Fibroblast of pulmonary artery (primary cell): ENCODE data around the gene GRIN3A.
"Not testable (repeated sequence)": the region's sequence is repeated elsewhere in the genome, so short reads cannot be mapped to it uniquely, and the experiment has no call there.

Source experiments
- DNase-seq: peaks from one replicate; pipeline ENCODE4 v3.0.0-alpha.2; 2010; ENCODE audit warnings: low read depth
- H3K4me3 ChIP-seq: replicated peaks from 2 replicates; pipeline ENCODE4 v1.5.1; 2011; ENCODE audit warnings: low read depth, mild to moderate bottlenecking, control low read depth, low read length, moderate library complexity
- CTCF ChIP-seq: IDR thresholded peaks from 2 replicates; pipeline ENCODE4 v1.5.1; 2011; ENCODE audit warnings: mild to moderate bottlenecking, control low read depth, low read length, inconsistent platforms; ENCODE audit errors: missing control alignments

Gene GRIN3A

GRCh38 chr9:101593345-101593744 is 145.1 kb downstream of the GRIN3A start:
- H3K4me3 ChIP-seq, result no peak overlapping the region
- DNase-seq, result no peak
- no peak for TF ChIP-seq CTCF

DNA sequence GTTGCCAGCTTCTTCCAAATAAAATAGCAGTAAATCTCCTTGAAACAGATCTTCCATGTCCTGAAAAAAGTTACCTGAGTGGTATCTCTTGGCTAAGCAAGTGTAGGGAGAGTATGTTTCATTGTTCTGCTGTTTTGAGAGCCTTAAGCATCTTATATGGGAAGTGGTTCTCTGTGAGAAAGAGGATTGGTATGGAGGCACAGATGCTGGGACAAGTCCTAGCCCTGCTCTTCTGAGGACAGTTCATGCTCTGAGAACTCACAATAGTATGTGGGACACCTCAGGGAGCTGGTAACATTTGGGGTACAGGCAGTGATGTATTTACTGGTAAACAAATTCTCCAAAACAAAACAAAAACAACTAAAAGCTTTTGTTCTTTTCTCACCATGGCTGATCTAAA is 145.7 kb downstream of the GRIN3A start:
- H3K4me3 ChIP-seq, result no peak overlapping the region
- no peak for TF ChIP-seq CTCF
- no peak for DNase-seq

DNA sequence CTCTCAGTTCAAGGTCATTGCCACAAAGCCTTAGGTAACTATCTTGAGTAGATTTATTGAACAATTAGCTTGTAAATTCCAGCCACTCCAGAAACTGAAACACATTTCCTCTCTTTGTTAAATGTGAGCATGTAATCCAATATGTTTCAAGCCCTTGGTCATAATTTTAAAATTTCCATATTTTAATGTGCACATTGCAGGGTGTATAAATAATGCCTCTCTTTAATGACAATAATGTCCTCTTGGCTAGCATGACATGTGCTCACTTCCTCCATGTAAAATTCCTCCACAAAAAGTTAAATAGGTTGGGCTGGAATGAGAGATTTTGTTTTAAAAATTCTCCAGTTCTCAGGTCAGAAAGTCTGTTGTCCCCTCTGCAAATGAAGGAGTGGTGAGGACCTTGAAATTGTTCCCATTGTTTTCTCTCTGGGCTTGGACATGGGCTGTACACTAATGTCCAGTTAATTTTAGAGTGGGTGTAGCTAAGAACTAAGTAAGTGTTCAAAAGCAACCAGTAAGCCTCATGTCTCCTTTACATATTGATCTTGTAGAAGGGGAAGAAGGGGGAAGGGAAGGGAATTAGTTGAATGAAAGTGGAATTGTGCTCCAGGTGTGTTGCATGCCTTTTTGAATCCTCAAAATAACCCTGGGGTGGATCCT is 146.5 kb downstream of the GRIN3A start:
- DNase-seq, result no peak
- no peak overlapping the region for H3K4me3 ChIP-seq
- no peak for TF ChIP-seq CTCF

- TF ChIP-seq CTCF, result no peak
- no peak for DNase-seq
- no peak overlapping the region for H3K4me3 ChIP-seq
Observed at GRCh38 chr9:101590901-101591300, 147.5 kb downstream of the GRIN3A start.

DNA sequence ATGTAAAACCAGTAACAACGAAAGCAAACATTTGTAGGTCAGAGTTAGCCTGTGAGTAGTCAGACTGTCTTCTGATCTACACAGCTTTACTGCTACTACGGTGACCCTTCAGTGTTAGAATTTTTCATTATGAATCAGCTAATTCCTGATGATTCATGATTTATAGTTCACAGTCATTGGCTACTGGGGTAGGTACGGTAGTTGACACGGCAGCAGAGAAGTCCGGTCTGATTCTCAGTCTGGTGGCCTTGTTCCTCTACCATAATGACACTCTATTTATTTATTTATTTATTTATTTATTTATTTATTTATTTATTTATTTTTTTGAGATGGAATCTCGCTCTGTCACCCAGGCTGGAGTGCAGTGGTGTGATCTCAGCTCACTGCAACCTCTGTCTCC is 148.4 kb downstream of the GRIN3A start:
- H3K4me3 ChIP-seq, DNase-seq: not testable (repeated sequence)

- H3K4me3 ChIP-seq, result no peak overlapping the region
- DNase-seq, result no peak
- TF ChIP-seq CTCF, result no peak
Observed at GRCh38 chr9:101587332-101588043, 151.0 kb downstream of the GRIN3A start.

- no peak overlapping the region for H3K4me3 ChIP-seq
- no peak for TF ChIP-seq CTCF
- no peak for DNase-seq
Observed at GRCh38 chr9:101586651-101587050, 151.8 kb downstream of the GRIN3A start.
